SK-N-SH (cell line): ENCODE measurements around the gene CLSTN2. TPM values are rescaled to one million over a fixed set of nuclear protein-coding genes. Genes with fewer than 3 reads are reported as not detected.
"Not testable (repeated sequence)": the region's sequence is repeated elsewhere in the genome, so short reads cannot be mapped to it uniquely, and the experiment has no call there.

Experiments
- CTCF ChIA-PET: fragments of 300-600, 350-600 bp; formaldehyde crosslinking; extraction: SDS; loops from one replicate; lab custom pipeline; 2021; lab: Yijun Ruan, JAX
- POLR2A ChIA-PET: fragments of 350-600 bp; sonication (Branson Sonifier 250); formaldehyde crosslinking; extraction: SDS; loops from one replicate; lab custom pipeline; 2020; ENCODE audit warnings: antibody characterized with exemption, inconsistent platforms; lab: Yijun Ruan, JAX
- DNase-seq: peaks from one replicate; pipeline ENCODE4 v3.0.0; 2012
- H2AFZ ChIP-seq: fragments of 200-600 bp; sonication (generic); 2 replicates; pipeline ENCODE4 v1.8.1; 2016; ENCODE audit warnings: antibody characterized with exemption, mild to moderate bottlenecking, low read depth
- H3F3A ChIP-seq: fragments of 200-600 bp; sonication (generic); replicated peaks from 2 replicates; pipeline ENCODE3; 2016; ENCODE audit warnings: antibody characterized with exemption, mild to moderate bottlenecking; ENCODE audit not compliant: insufficient read depth
- H3K27ac ChIP-seq, 2 experiments: fragments of 200-500 bp in 1 of 2; fragments of 200-600 bp in 1 of 2; sonication (Bioruptor generic) in 1 of 2; sonication (generic), shearing (Covaris generic) in 1 of 2; 2 replicates each; pipeline versions ENCODE4 v1.5.1 to v1.6.1; 2014 to 2016; ENCODE audit warnings: low read depth in 2 of 2, inconsistent platforms in 1 of 2, low read length in 1 of 2, mild to moderate bottlenecking in 1 of 2, mixed read lengths in 1 of 2
- H3K27me3 ChIP-seq: fragments of 200-600 bp; sonication (generic), shearing (Covaris generic); 2 replicates; pipeline ENCODE4 v1.6.1; 2016; ENCODE audit warnings: mixed run types; ENCODE audit not compliant: insufficient read depth
- H3K36me3 ChIP-seq, 2 experiments: fragments of 200-500 bp in 1 of 2; fragments of 200-600 bp in 1 of 2; sonication (Bioruptor generic) in 1 of 2; sonication (generic) in 1 of 2; replicated peaks in 1 of 2; 2 replicates each; pipeline versions ENCODE3 to v1.5.1; 2014 to 2016; ENCODE audit warnings: low read length in 1 of 2, mild to moderate bottlenecking in 1 of 2; ENCODE audit not compliant: insufficient read depth in 2 of 2, control insufficient read depth in 1 of 2
- H3K4me1 ChIP-seq, 2 experiments: fragments of 200-500 bp in 1 of 2; fragments of 200-600 bp in 1 of 2; sonication (Bioruptor generic) in 1 of 2; sonication (generic), shearing (Covaris generic) in 1 of 2; 2 replicates each; pipeline versions ENCODE4 v1.5.1 to v1.6.1; 2014 to 2016; ENCODE audit warnings: low read depth in 1 of 2, low read length in 1 of 2, mixed run types in 1 of 2; ENCODE audit not compliant: insufficient read depth in 2 of 2, control insufficient read depth in 1 of 2
- H3K4me2 ChIP-seq: fragments of 200-600 bp; sonication (generic), shearing (Covaris generic); 2 replicates; pipeline ENCODE4 v1.6.1; 2017; ENCODE audit warnings: mixed run types
- H3K4me3 ChIP-seq, 2 experiments: fragments of 200-500 bp in 1 of 2; fragments of 200-600 bp in 1 of 2; sonication (Bioruptor generic) in 1 of 2; sonication (generic), shearing (Covaris generic) in 1 of 2; 2 replicates each; pipeline versions ENCODE4 v1.5.1 to v1.8.1; 2014 to 2016; ENCODE audit warnings: low read depth in 2 of 2, inconsistent platforms in 1 of 2, low read length in 1 of 2, mild to moderate bottlenecking in 1 of 2, mixed read lengths in 1 of 2, moderate library complexity in 1 of 2
- H3K79me2 ChIP-seq: fragments of 200-600 bp; sonication (generic); 2 replicates; pipeline ENCODE4 v1.8.1; 2017; ENCODE audit warnings: mild to moderate bottlenecking; ENCODE audit not compliant: insufficient read depth
- H3K9ac ChIP-seq: fragments of 200-600 bp; sonication (generic); 2 replicates; pipeline ENCODE4 v1.6.1; 2017; ENCODE audit warnings: mixed run types
- H3K9me2 ChIP-seq: fragments of 200-600 bp; sonication (generic); 2 replicates; pipeline ENCODE4 v1.6.1; 2017; ENCODE audit warnings: mixed run types
- H3K9me3 ChIP-seq: fragments of 200-600 bp; sonication (generic); 2 replicates; pipeline ENCODE4 v1.6.1; 2017; ENCODE audit warnings: mixed run types, mild to moderate bottlenecking, moderate library complexity
- H4K20me1 ChIP-seq: fragments of 200-600 bp; sonication (generic); 2 replicates; pipeline ENCODE4 v1.6.1; 2017; ENCODE audit warnings: mild to moderate bottlenecking, mixed run types; ENCODE audit not compliant: insufficient read depth
- CHD2 ChIP-seq: fragments of 150-350 bp; IDR thresholded peaks from 2 replicates; pipeline ENCODE4 v1.6.1; 2018; ENCODE audit warnings: low read length; ENCODE audit not compliant: partially characterized antibody
- ELF1 ChIP-seq: IDR thresholded peaks from 2 replicates; pipeline ENCODE4 v1.4.0; 2012
- EP300 ChIP-seq, 2 experiments: IDR thresholded peaks; 2 replicates each; pipeline versions ENCODE4 v1.4.0 to v1.6.1; 2012; ENCODE audit warnings: borderline replicate concordance in 1 of 2, low read depth in 1 of 2, low read length in 1 of 2
- FOXM1 ChIP-seq: IDR thresholded peaks from 2 replicates; pipeline ENCODE4 v1.4.0; 2012; ENCODE audit warnings: low read depth, mild to moderate bottlenecking
- JUND ChIP-seq: IDR thresholded peaks from 2 replicates; pipeline ENCODE4 v1.4.0; 2012
- MEF2A ChIP-seq: IDR thresholded peaks from 2 replicates; pipeline ENCODE4 v1.4.0; 2012; ENCODE audit warnings: low read depth, borderline replicate concordance
- NFIC ChIP-seq: IDR thresholded peaks from 2 replicates; pipeline ENCODE4 v1.4.0; 2012; ENCODE audit warnings: borderline replicate concordance
- NRF1 ChIP-seq: IDR thresholded peaks from 2 replicates; pipeline ENCODE4 v1.6.1; 2012; ENCODE audit warnings: low read depth, mild to moderate bottlenecking, low read length
- RAD21 ChIP-seq: IDR thresholded peaks from 2 replicates; pipeline ENCODE4 v1.6.1; 2012; ENCODE audit warnings: mild to moderate bottlenecking, low read length
- RCOR1 ChIP-seq: fragments of 150-350 bp; IDR thresholded peaks from 2 replicates; pipeline ENCODE4 v1.6.1; 2017; ENCODE audit warnings: antibody characterized with exemption, low read length
- RXRA ChIP-seq: IDR thresholded peaks from 2 replicates; pipeline ENCODE4 v1.4.0; 2012; ENCODE audit warnings: low read depth, mild to moderate bottlenecking, borderline replicate concordance
- SIN3A ChIP-seq: IDR thresholded peaks from 2 replicates; pipeline ENCODE4 v1.6.1; 2012; ENCODE audit warnings: low read depth, mild to moderate bottlenecking, low read length, moderate library complexity, borderline replicate concordance
- SMC3 ChIP-seq: IDR thresholded peaks from 2 replicates; pipeline ENCODE4 v1.6.1; 2012; ENCODE audit warnings: low read depth, low read length, improper control_type of control experiment
- TAF1 ChIP-seq: IDR thresholded peaks from 2 replicates; pipeline ENCODE4 v1.6.1; 2012; ENCODE audit warnings: low read depth, mild to moderate bottlenecking, low read length, moderate library complexity, borderline replicate concordance
- YY1 ChIP-seq: IDR thresholded peaks from 2 replicates; pipeline ENCODE4 v1.4.0; 2012; ENCODE audit warnings: low read depth, mild to moderate bottlenecking
- WGBS: methylation state at CpG from one replicate; pipeline ENCODE4 v1.1.6; 2017; ENCODE audit warnings: low lambda C conversion rate; 5-methylcytosine and 5-hydroxymethylcytosine counted together
- polyA plus RNA-seq, 3 experiments: library from polyadenylated mRNA; depleted of rRNA; stranded (reverse); fragments of >200 nt; gene quantifications; 2 replicates each; pipeline ENCODE4 v1.2.3, GENCODE V29; 2012
- TF ChIP-seq, protein P1 (sequence below): IDR thresholded peaks from 2 replicates; pipeline ENCODE4 v1.4.0; 2012; ENCODE audit warnings: low read depth, borderline replicate concordance
- TF ChIP-seq, protein P2 (sequence below): fragments of 150-350 bp; IDR thresholded peaks from 2 replicates; pipeline ENCODE4 v1.6.1; 2017; ENCODE audit warnings: antibody characterized with exemption, low read length, low read depth, borderline replicate concordance
- TF ChIP-seq, protein P3 (sequence below): IDR thresholded peaks from 2 replicates; pipeline ENCODE4; 2012
- TF ChIP-seq, protein P4 (sequence below): IDR thresholded peaks from 2 replicates; pipeline ENCODE4 v1.6.1; 2012; ENCODE audit warnings: mild to moderate bottlenecking, low read depth, low read length, moderate library complexity

The CLSTN2 gene
- polyA plus RNA-seq, 1 of the 3 experiments (the other 2 are of a cell fraction) = 0.02 TPM

DNA sequence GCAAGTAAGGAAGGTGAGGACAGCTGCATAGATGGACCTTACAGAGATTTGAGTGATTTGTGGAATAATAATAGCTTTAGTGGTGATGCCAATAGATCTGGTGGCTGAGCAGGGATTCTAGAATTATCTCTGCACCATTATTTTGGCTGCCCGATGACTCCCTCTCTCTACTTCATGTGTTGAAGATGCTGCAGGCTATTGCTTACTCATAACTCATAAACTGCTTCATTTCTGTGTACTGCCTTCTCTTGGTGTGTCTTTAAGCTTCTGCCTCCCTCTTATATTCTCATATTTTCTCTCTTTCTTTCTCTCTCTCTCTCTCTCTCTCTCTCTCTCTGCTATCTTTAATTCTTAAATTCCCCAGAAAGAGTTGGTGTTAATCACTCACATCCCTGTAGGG is 486.9 kb downstream of the CLSTN2 start:
- 38% methylated on average over 1 of the region's 1 CpG for WGBS
- Histone ChIP-seq H3K27me3 (no peaks in the 10 kb centered on the region), H3K36me3 (no peaks in the 10 kb centered on the region), H3K79me2 (no peaks in the 10 kb centered on the region), H3K9me2 (no peaks in the 10 kb centered on the region), H3K27ac (no peak overlapping the region), H3F3A (no peaks in the 10 kb centered on the region), H2AFZ (no peak overlapping the region), H3K9me3 (no peaks in the 10 kb centered on the region), H3K4me3 (no peak overlapping the region), H4K20me1 (no peaks in the 10 kb centered on the region), H3K4me1 (peaks cover 0 to 8% of the 10 kb centered on the region in 2 experiments; a peak in 2 of 4 replicates), H3K4me2 (no peak overlapping the region), H3K9ac (no peak overlapping the region)
- ChIA-PET POLR2A (no interaction called here), CTCF (interaction anchor here (1.3 to 3.0 kb wide), 2 partner anchors 10 to 13 kb away, joined by 3 to 13 read pairs; no protein-coding TSS in a partner anchor)
- no peak for TF ChIP-seq RCOR1
- TF ChIP-seq CHD2 = no peak
- no peak for TF ChIP-seq NRF1
- TF ChIP-seq, protein P1, sequence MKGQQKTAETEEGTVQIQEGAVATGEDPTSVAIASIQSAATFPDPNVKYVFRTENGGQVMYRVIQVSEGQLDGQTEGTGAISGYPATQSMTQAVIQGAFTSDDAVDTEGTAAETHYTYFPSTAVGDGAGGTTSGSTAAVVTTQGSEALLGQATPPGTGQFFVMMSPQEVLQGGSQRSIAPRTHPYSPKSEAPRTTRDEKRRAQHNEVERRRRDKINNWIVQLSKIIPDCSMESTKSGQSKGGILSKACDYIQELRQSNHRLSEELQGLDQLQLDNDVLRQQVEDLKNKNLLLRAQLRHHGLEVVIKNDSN = no peak
- no peak for TF ChIP-seq FOXM1
- TF ChIP-seq, protein P2, sequence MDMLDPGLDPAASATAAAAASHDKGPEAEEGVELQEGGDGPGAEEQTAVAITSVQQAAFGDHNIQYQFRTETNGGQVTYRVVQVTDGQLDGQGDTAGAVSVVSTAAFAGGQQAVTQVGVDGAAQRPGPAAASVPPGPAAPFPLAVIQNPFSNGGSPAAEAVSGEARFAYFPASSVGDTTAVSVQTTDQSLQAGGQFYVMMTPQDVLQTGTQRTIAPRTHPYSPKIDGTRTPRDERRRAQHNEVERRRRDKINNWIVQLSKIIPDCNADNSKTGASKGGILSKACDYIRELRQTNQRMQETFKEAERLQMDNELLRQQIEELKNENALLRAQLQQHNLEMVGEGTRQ = no peak
- no peak for TF ChIP-seq SIN3A
- TF ChIP-seq YY1 = no peak
- TF ChIP-seq NFIC = no peak
- TF ChIP-seq JUND = no peak
- TF ChIP-seq, protein P3, sequence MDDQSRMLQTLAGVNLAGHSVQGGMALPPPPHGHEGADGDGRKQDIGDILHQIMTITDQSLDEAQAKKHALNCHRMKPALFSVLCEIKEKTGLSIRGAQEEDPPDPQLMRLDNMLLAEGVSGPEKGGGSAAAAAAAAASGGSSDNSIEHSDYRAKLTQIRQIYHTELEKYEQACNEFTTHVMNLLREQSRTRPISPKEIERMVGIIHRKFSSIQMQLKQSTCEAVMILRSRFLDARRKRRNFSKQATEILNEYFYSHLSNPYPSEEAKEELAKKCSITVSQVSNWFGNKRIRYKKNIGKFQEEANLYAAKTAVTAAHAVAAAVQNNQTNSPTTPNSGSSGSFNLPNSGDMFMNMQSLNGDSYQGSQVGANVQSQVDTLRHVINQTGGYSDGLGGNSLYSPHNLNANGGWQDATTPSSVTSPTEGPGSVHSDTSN = no peak
- DNase-seq = no peak

DNA sequence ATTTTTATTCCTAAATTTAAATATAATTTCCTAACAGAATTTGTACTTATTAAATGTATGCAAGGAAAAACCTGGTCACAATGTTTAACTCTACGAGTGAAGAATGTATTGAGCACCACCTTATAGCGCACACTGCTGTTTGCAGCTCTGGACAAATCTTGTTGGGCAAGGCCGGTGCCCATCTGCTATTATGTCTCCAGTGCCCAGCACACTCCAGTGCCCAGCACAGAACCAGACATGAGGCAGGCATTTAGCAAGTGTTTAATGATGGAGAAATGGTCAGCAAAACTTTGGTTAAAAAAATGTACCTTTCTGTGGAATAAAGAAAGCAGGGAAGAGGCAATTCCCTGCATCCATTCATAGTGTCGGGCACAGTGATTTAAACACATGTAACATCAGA is 488.2 kb downstream of the CLSTN2 start:
- Histone ChIP-seq H2AFZ (no peak overlapping the region), H3K36me3 (no peaks in the 10 kb centered on the region), H3K4me3 (no peak overlapping the region), H3K9ac (no peak overlapping the region), H3K79me2 (no peaks in the 10 kb centered on the region), H3F3A (no peaks in the 10 kb centered on the region), H3K4me1 (peaks cover 0 to 8% of the 10 kb centered on the region in 2 experiments; a peak in 2 of 4 replicates), H4K20me1 (no peaks in the 10 kb centered on the region), H3K27me3 (no peaks in the 10 kb centered on the region), H3K9me2 (no peaks in the 10 kb centered on the region), H3K9me3 (no peaks in the 10 kb centered on the region), H3K4me2 (no peak overlapping the region), H3K27ac (peak overlapping the region in 1 of 2 experiments; percentile 50; a peak in 1 of 4 replicates)
- TF ChIP-seq NFIC (no peak), MEF2A (no peak), YY1 (no peak), TAF1 (no peak), ELF1 (no peak), RAD21 (no peak), RXRA (no peak), SMC3 (no peak), EP300 (IDR thresholded peaks at IDR 0.05; ENCODE audit: borderline replicate concordance in 1 of 2, low read depth in 1 of 2, low read length in 1 of 2) (no peak)
- TF ChIP-seq, protein P4, sequence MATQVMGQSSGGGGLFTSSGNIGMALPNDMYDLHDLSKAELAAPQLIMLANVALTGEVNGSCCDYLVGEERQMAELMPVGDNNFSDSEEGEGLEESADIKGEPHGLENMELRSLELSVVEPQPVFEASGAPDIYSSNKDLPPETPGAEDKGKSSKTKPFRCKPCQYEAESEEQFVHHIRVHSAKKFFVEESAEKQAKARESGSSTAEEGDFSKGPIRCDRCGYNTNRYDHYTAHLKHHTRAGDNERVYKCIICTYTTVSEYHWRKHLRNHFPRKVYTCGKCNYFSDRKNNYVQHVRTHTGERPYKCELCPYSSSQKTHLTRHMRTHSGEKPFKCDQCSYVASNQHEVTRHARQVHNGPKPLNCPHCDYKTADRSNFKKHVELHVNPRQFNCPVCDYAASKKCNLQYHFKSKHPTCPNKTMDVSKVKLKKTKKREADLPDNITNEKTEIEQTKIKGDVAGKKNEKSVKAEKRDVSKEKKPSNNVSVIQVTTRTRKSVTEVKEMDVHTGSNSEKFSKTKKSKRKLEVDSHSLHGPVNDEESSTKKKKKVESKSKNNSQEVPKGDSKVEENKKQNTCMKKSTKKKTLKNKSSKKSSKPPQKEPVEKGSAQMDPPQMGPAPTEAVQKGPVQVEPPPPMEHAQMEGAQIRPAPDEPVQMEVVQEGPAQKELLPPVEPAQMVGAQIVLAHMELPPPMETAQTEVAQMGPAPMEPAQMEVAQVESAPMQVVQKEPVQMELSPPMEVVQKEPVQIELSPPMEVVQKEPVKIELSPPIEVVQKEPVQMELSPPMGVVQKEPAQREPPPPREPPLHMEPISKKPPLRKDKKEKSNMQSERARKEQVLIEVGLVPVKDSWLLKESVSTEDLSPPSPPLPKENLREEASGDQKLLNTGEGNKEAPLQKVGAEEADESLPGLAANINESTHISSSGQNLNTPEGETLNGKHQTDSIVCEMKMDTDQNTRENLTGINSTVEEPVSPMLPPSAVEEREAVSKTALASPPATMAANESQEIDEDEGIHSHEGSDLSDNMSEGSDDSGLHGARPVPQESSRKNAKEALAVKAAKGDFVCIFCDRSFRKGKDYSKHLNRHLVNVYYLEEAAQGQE = no peak
- POLR2A ChIA-PET = no interaction called here
- 53% methylated on average over 4 of the region's 4 CpGs for WGBS
- DNase-seq = no peak
- CTCF ChIA-PET = interaction anchor here (3.0 kb wide), 1 partner anchor 9 kb away, joined by 13 read pairs; no protein-coding TSS in a partner anchor

DNA sequence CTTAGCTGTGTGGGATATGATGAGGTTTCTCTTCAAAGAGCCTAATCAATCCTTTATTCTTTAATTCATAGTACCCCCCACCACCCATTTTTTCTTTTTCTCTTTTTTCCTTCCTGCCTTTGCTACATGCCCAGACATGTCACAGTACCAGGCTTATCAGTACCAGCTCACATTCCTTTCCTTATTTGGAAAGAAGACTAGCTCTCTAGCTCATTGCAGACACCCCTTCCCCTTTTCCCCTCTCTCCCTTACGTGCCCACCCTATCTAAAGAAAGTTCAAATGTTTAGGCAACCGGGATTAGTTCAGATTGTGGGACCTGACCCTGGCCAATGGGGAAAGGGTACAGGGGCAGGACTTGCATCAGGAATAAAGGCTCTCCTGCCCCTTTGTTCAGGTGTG is 488.6 kb downstream of the CLSTN2 start:
- H3K9ac ChIP-seq, H3K4me2 ChIP-seq, H3K27me3 ChIP-seq, H3K27ac ChIP-seq, H2AFZ ChIP-seq, H3K4me3 ChIP-seq, H3K9me2 ChIP-seq, H3K36me3 ChIP-seq, POLR2A ChIA-PET, H3K79me2 ChIP-seq, H3F3A ChIP-seq, H3K4me1 ChIP-seq, H4K20me1 ChIP-seq, DNase-seq, H3K9me3 ChIP-seq: not testable (repeated sequence)
- CTCF ChIA-PET = interaction anchor here (3.0 kb wide), 1 partner anchor 8 kb away, joined by 13 read pairs; no protein-coding TSS in a partner anchor
- WGBS = 0% methylated on average over 1 of the region's 2 CpGs
